Measurements from ENCODE around the gene GRID1. TPM values are rescaled to one million over a fixed set of nuclear protein-coding genes. Genes with fewer than 3 reads are reported as not detected.

The GRID1 gene
- total RNA-seq, 1 donor from 2014 or later = 9.2 TPM

DNA sequence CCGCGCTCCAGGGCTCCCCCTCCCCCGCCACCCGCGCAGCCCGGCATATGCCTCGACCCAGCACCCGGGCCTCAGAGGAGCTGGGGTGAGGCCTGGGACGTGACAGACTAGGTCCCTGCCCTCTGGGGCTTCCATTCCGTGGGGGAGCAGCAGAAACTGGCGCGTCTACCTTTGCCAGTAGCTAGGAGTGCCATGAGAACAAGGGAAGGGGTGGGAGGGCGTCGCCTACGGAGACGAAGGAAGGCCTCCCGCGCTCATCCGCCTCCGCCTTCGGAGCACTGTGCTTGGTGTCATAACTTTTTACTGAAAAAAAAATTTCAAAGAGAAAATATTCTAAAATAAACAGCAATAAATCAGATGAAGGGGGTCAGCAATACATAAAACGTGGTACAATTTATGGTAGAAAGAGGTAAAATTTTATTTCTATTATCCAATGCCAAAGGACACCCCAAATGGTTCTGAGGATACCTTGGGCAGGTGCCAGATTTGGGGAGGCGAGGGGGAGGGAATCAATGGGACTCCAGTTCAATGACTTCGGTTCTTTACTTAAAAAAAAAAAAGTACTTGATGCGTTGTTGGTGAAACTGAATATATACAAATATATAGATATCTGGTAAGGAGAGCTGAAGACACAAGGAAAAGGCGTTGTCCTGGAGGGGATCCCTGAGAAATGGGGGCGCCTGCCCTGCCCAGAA, 35.1 kb upstream of the GRID1 start:
- peaks cover 51% of the 10 kb centered on the region for H3K27me3 Mint-ChIP-seq
- TF ChIP-seq, protein P1, sequence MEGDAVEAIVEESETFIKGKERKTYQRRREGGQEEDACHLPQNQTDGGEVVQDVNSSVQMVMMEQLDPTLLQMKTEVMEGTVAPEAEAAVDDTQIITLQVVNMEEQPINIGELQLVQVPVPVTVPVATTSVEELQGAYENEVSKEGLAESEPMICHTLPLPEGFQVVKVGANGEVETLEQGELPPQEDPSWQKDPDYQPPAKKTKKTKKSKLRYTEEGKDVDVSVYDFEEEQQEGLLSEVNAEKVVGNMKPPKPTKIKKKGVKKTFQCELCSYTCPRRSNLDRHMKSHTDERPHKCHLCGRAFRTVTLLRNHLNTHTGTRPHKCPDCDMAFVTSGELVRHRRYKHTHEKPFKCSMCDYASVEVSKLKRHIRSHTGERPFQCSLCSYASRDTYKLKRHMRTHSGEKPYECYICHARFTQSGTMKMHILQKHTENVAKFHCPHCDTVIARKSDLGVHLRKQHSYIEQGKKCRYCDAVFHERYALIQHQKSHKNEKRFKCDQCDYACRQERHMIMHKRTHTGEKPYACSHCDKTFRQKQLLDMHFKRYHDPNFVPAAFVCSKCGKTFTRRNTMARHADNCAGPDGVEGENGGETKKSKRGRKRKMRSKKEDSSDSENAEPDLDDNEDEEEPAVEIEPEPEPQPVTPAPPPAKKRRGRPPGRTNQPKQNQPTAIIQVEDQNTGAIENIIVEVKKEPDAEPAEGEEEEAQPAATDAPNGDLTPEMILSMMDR (conservative IDR thresholded peaks at IDR 0.05) = no peak
- DNase-seq (ENCODE audit: extremely low spot score, unreplicated experiment) = no peak
- peak overlapping the region; percentile 67 for H3K4me3 Mint-ChIP-seq
- no peaks in the 10 kb centered on the region for H3K9me3 Mint-ChIP-seq
- H3K27ac Mint-ChIP-seq = peak overlapping the region; percentile 51
- no peaks in the 10 kb centered on the region for H3K36me3 Mint-ChIP-seq
- peaks cover 14% of the 10 kb centered on the region for H3K4me1 Mint-ChIP-seq (ENCODE audit: unreplicated experiment)

DNA sequence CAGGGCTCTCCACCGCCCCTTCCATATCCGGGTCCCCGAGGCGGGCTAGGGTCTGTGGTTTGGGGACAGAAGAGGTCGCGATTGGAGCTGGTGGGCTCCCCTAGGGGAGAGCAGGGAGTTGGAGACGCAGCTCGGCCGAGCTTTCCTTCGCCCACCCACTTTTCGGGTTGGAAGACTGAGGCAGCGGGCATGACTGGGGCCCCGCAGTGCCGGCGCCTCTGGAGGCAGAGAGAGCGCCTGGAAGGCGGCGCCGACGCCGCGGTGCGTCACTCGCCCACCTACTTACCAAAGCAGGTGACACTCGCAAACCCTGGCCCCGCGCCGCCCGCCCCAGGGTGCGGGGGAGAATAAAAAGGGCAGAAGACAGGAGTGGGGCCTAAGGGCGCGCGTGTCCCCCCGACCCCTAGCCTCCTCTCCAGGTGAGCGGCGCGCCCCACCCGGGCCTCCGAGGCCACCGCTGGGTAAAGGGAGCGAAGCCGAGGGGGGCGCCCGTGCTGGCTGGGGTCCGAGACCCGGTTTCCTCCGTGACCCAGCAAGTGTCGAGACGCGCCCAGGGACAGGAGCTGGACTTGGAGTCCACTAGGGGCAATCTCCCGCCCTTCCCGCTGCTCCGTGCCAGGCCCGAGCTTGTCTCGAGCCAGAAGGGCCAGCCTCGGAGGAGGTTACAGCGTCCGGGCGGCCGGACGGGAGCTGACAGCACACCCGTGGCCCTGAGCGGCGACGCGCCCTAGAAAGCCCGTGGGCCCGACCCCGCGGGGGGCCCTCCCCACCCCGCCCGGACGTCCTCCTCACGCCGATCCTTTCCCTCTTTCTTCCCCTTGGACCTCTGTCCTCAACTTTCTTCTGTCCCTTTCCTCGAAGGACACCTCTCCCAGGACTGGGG, 34.4 kb upstream of the GRID1 start:
- Mint-ChIP-seq H3K9me3 (no peaks in the 10 kb centered on the region), H3K36me3 (no peaks in the 10 kb centered on the region), H3K27ac (peak overlapping the region; percentile 63), H3K4me1 (ENCODE audit: unreplicated experiment) (peaks cover 14% of the 10 kb centered on the region), H3K27me3 (peaks cover 59% of the 10 kb centered on the region), H3K4me3 (peak overlapping the region; percentile 88)
- DNase-seq (ENCODE audit: extremely low spot score, unreplicated experiment) = no peak
- TF ChIP-seq, protein P1 (conservative IDR thresholded peaks at IDR 0.05) = peak; percentile 55

DNA sequence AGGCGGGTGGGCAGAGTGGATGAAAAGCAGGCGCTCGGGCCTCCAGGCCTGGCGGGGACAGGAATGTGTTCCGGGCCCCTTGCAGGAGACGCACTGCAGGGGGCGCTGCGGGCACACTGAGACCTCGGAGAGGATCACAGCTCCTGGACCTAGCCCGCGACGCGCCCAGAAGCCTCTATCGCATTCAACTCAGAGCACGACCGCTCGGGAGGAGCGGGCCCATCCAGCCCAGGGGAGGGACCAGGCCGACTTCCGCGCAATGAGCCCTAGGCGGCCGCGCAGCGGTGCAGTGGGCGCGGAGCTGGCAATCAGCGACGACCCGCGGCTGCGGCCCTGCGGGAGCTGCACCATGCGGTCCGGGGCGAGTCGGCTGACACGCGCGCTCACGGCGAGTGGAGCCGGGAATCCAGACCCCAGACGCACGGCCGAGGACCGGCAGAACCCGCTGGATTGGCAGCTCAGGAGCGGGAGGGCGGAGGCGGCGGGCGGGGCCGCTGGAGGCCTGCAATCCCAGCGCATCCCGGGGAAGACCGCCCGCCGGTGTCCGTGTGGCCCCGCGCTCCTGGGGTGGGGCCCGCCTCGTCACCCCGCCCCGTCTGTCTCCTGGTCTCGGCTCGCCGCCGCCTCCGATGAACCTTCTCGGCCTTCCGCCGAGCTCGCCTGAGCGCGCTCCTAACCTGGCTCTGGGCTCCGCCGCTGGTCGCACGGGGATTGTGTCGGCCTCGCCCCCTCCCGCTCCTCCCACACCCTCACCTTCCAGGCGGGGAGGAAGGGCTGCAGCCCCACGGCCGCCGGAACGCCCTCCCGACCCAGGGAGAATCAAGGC, 33.5 kb upstream of the GRID1 start:
- peaks cover 14% of the 10 kb centered on the region for H3K4me1 Mint-ChIP-seq (ENCODE audit: unreplicated experiment)

DNA sequence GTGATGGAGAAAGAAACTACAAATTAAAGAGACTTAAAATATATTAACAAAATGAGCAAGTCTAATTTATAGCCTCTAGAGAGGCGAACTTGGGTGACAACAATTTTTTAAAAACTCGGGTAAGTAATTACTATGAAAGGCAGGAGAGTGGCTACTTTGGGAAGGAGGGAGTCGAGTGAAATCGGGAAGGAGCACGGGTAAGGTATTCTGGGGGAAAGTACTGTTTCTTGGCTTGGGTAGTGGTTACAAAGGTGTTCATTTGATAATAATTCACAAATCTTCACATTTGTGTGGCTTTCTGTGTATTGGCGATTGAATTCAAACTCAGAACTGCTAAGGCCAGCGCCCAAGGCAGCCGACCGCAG, 32.9 kb upstream of the GRID1 start:
- Mint-ChIP-seq H3K9me3 (no peaks in the 10 kb centered on the region), H3K4me1 (ENCODE audit: unreplicated experiment) (peaks cover 14% of the 10 kb centered on the region), H3K4me3 (peak overlapping the region; percentile 88), H3K27me3 (peaks cover 57% of the 10 kb centered on the region), H3K36me3 (no peaks in the 10 kb centered on the region), H3K27ac (peak overlapping the region; percentile 81)
- TF ChIP-seq, protein P1 (conservative IDR thresholded peaks at IDR 0.05) = no peak
- DNase-seq (ENCODE audit: extremely low spot score, unreplicated experiment) = no peak

More for the DNA sequence above, 33.5 kb upstream of the GRID1 start:
- H3K4me3 Mint-ChIP-seq = peak overlapping the region; percentile 88
- DNase-seq (ENCODE audit: extremely low spot score, unreplicated experiment) = peak; percentile 95
- no peaks in the 10 kb centered on the region for H3K9me3 Mint-ChIP-seq
- peak overlapping the region; percentile 81 for H3K27ac Mint-ChIP-seq
- H3K27me3 Mint-ChIP-seq = peaks cover 57% of the 10 kb centered on the region
- H3K36me3 Mint-ChIP-seq = no peaks in the 10 kb centered on the region
- TF ChIP-seq, protein P1 (conservative IDR thresholded peaks at IDR 0.05) = peak; percentile 98

DNA sequence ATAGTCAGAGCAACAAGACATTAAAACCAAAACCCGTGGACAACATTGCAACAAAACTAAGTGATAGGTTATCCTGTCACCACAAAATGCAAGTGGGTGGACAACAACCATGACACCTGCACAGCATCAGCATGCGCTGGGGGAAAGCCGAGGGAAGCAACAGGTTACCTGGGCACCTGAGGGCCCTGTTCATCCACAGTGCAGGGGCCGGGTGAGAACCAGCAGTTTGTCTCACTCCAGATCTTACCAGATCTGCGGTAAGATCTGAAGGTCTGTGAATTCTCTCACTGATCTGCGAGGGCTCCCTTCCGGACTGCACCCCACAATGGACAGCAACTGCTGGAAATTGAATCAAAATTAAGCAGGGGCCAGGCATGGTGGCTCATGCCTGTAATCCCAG, 30.5 kb upstream of the GRID1 start:
- Mint-ChIP-seq H3K9me3 (no peaks in the 10 kb centered on the region), H3K4me3 (no peak overlapping the region), H3K27me3 (peaks cover 52% of the 10 kb centered on the region), H3K36me3 (no peaks in the 10 kb centered on the region), H3K4me1 (ENCODE audit: unreplicated experiment) (peaks cover 9% of the 10 kb centered on the region), H3K27ac (no peak overlapping the region)
- TF ChIP-seq, protein P1 (conservative IDR thresholded peaks at IDR 0.05) = no peak
- no peak for DNase-seq (ENCODE audit: extremely low spot score, unreplicated experiment)

All from type B pancreatic cell (in vitro differentiated cells).